HepG2 (cell line): Measurements from ENCODE around the gene SLC22A23. TPM values are rescaled to one million over a fixed set of nuclear protein-coding genes. Genes with fewer than 3 reads are reported as not detected.

Experiments
- ATAC-seq: fragments of 200-7000 bp; cut with Tn5 transposase; 3 replicates; pipeline ENCODE4 v1.9.1; 2020; ENCODE audit warnings: mild to moderate bottlenecking, moderate library complexity
- BruUV-seq: library from RNA; stranded (reverse); fragments of 400-500 nt; replicated peaks from 2 replicates; lab custom pipeline; 2021; lab: Mats Ljungman, UMichigan
- CTCF ChIA-PET: fragments of 300-600 bp; formaldehyde crosslinking; extraction: SDS; loops from one replicate; lab custom pipeline; 2021; ENCODE audit warnings: low total read pairs, inconsistent platforms, low intra/inter-chr PET ratio; lab: Yijun Ruan, JAX
- POLR2A ChIA-PET: fragments of 350-600 bp; sonication (Branson Sonifier 250); formaldehyde crosslinking; loops from one replicate; lab custom pipeline; 2020; ENCODE audit warnings: antibody characterized with exemption, inconsistent platforms; lab: Yijun Ruan, JAX
- DNase-seq: peaks from one replicate; pipeline ENCODE4 v3.0.0-alpha.2; 2015; ENCODE audit warnings: low spot score
- FAIRE-seq: peaks from 3 replicates; lab custom pipeline; 2011; peaks lifted over from hg19 to GRCh38; lab: Jason Lieb, UNC
- H2AFZ ChIP-seq: one replicate; pipeline ENCODE4 v1.6.1; 2011; ENCODE audit warnings: low read length, inconsistent platforms
- H3K27ac ChIP-seq: fragments of 300-600 bp; 3 replicates; pipeline ENCODE4 v1.8.0; 2011; ENCODE audit warnings: mixed run types, mild to moderate bottlenecking, mixed read lengths, low read length, inconsistent platforms; ENCODE audit not compliant: insufficient read depth; ENCODE audit errors: extremely low read length
- H3K27me3 ChIP-seq, 2 experiments: fragments of 200-600 bp in 1 of 2; 2 replicates in 1 of 2; 3 replicates in 1 of 2; pipeline versions ENCODE4 v1.6.0 to v1.8.0; 2011; ENCODE audit warnings: low read length in 2 of 2, mild to moderate bottlenecking in 2 of 2, moderate library complexity in 2 of 2, inconsistent platforms in 1 of 2; ENCODE audit not compliant: insufficient read depth in 2 of 2, control insufficient read depth in 1 of 2
- H3K36me3 ChIP-seq, 2 experiments: fragments of 200-600 bp in 1 of 2; replicated peaks in 1 of 2; 2 replicates in 1 of 2; 3 replicates in 1 of 2; pipeline versions ENCODE4 v1.5.1 to v1.8.0; 2011; ENCODE audit warnings: low read length in 2 of 2, inconsistent platforms in 1 of 2; ENCODE audit not compliant: insufficient read depth in 2 of 2, control insufficient read depth in 1 of 2
- H3K4me1 ChIP-seq: 2 replicates; pipeline ENCODE4 v1.5.1; 2012; ENCODE audit warnings: low read length, inconsistent platforms; ENCODE audit not compliant: insufficient read depth
- H3K4me2 ChIP-seq: 2 replicates; pipeline ENCODE4 v1.6.0; 2011; ENCODE audit warnings: low read depth, low read length, inconsistent platforms
- H3K4me3 ChIP-seq, 3 experiments: fragments of 200-600 bp in 1 of 3; sonication (generic), shearing (Covaris generic) in 1 of 3; replicated peaks in 1 of 3; 2 replicates each; pipeline ENCODE4 v1.5.1; 2011 to 2016; ENCODE audit warnings: low read length in 3 of 3, inconsistent platforms in 2 of 3, low read depth in 2 of 3, mild to moderate bottlenecking in 2 of 3, control low read depth in 1 of 3, mixed read lengths in 1 of 3; ENCODE audit not compliant: insufficient read depth in 1 of 3
- H3K79me2 ChIP-seq: one replicate; pipeline ENCODE4 v1.6.1; 2011; ENCODE audit warnings: low read length, inconsistent platforms; ENCODE audit not compliant: insufficient read depth
- H3K9ac ChIP-seq: 2 replicates; pipeline ENCODE4 v1.6.0; 2011; ENCODE audit warnings: mild to moderate bottlenecking, low read depth, low read length, inconsistent platforms; ENCODE audit not compliant: insufficient read depth
- H3K9me3 ChIP-seq: 2 replicates; pipeline ENCODE4 v1.5.1; 2012; ENCODE audit warnings: mild to moderate bottlenecking, low read length
- H4K20me1 ChIP-seq: 2 replicates; pipeline ENCODE4 v1.6.0; 2011; ENCODE audit warnings: inconsistent platforms, mild to moderate bottlenecking, low read length, moderate library complexity; ENCODE audit not compliant: insufficient read depth
- IRF1 ChIP-seq: sonication (generic); formaldehyde crosslinking; IDR thresholded peaks from 2 replicates; pipeline ENCODE4 v1.4.0; 2020; ENCODE audit warnings: low read depth, mild to moderate bottlenecking, missing genetic modification reagents
- NFAT5 ChIP-seq: sonication (generic); formaldehyde crosslinking; IDR thresholded peaks from 2 replicates; pipeline ENCODE4 v1.4.0; 2020; ENCODE audit warnings: missing genetic modification reagents
- PRMT3 ChIP-seq: sonication (generic); formaldehyde crosslinking; IDR thresholded peaks from 2 replicates; pipeline ENCODE4 v1.8.1; 2022; ENCODE audit warnings: low read depth, mild to moderate bottlenecking, moderate library complexity, missing genetic modification reagents, borderline replicate concordance
- WGBS: methylation state at CpG from one replicate; pipeline ENCODE4 v1.1.6; 2017; ENCODE audit warnings: low lambda C conversion rate; 5-methylcytosine and 5-hydroxymethylcytosine counted together
- in situ Hi-C: cut with HindIII; loops from 2 replicates; pipeline ENCODE4 v1.10.0; 2017; ENCODE audit warnings: low pct_unique_long_range_greater_than_20kb; ENCODE audit not compliant: extremely low pct_ligation_motif_present
- intact Hi-C: fragments of 100-400 bp; cut with micrococcal nuclease; formaldehyde crosslinking; loops from one replicate; pipeline ENCODE4 v1.10.0; 2022; ENCODE audit not compliant: unreplicated experiment
- polyA plus RNA-seq, 8 experiments: library from polyadenylated mRNA; depleted of rRNA in 3 of 8; stranded (reverse) in 7 of 8; unstranded in 1 of 8; fragments of >200 nt; fragmentation: Illumina TruSeq in 4 of 8; extraction: Trizol in 4 of 8; gene quantifications; 2 replicates each; pipeline versions ENCODE4 v1.2.1 to v1.2.3, GENCODE V29; 2011 to 2016; ENCODE audit warnings: low read depth in 4 of 8, missing spikeins in 1 of 8, mixed read lengths in 1 of 8; ENCODE audit not compliant: insufficient read depth in 1 of 8
- total RNA-seq, 5 experiments: library from RNA; depleted of rRNA; stranded (reverse); fragments of >200 nt; fragmentation: Illumina TruSeq; extraction: Trizol; gene quantifications; 2 replicates each; pipeline ENCODE4 v1.2.3, GENCODE V29; 2016; ENCODE audit warnings: low read depth in 1 of 5
- TF ChIP-seq, protein P1 (sequence below), 2 experiments: sonication (generic) in 1 of 2; formaldehyde crosslinking in 1 of 2; IDR thresholded peaks; 2 replicates each; pipeline versions ENCODE4 v1.4.0 to v1.6.1; 2016 to 2020; ENCODE audit warnings: borderline replicate concordance in 1 of 2, low read depth in 1 of 2, mild to moderate bottlenecking in 1 of 2, missing genetic modification reagents in 1 of 2

Gene SLC22A23
- total and polyA plus RNA-seq, 2 of the 13 experiments (the other 11 are each of a cell fraction or from before 2014, with no cell fraction given): 11.8 to 17.5 TPM

- H3K36me3 ChIP-seq: peaks cover 21 to 30% of the 10 kb centered on the region in 2 experiments
- H3K27me3 ChIP-seq: no peaks in the 10 kb centered on the region
- no peak overlapping the region for H2AFZ ChIP-seq
- no peak overlapping the region for H3K4me3 ChIP-seq
- DNase-seq: no peak
- ATAC-seq: no peak
- POLR2A ChIA-PET: no interaction called here
- H3K27ac ChIP-seq: no peak overlapping the region
- in situ Hi-C loops (no loop called here), intact Hi-C loops (no loop called here)
- no peak overlapping the region for H3K4me2 ChIP-seq
- no TSS peak for BruUV-seq
- peaks cover 8% of the 10 kb centered on the region for H3K79me2 ChIP-seq
- H4K20me1 ChIP-seq: peaks cover 3% of the 10 kb centered on the region; the same call in 1 of the 2 replicates
- CTCF ChIA-PET: no interaction called here
- H3K4me1 ChIP-seq: no peaks in the 10 kb centered on the region
- H3K9ac ChIP-seq: no peak overlapping the region
- FAIRE-seq: no peak
- WGBS: 96% methylated on average over 11 of the region's 11 CpGs
- no peaks in the 10 kb centered on the region for H3K9me3 ChIP-seq
- TF ChIP-seq PRMT3 (CRISPR knock-in tag): no peak
- TF ChIP-seq, all 625 proteins: peak for 0
Observed at GRCh38 chr6:3326184-3326971, 130.5 kb downstream of the SLC22A23 start.

GRCh38 chr6:3325210-3325609, 131.6 kb downstream of the SLC22A23 start:
- Histone ChIP-seq H4K20me1 (peaks cover 3% of the 10 kb centered on the region; the same call in 1 of the 2 replicates), H3K27ac (no peak overlapping the region), H3K4me1 (no peaks in the 10 kb centered on the region), H2AFZ (no peak overlapping the region), H3K79me2 (no peaks in the 10 kb centered on the region), H3K4me3 (no peak overlapping the region), H3K9me3 (no peaks in the 10 kb centered on the region), H3K36me3 (peaks cover 25 to 39% of the 10 kb centered on the region in 2 experiments), H3K9ac (no peak overlapping the region), H3K27me3 (no peaks in the 10 kb centered on the region), H3K4me2 (no peak overlapping the region)
- no peak for ATAC-seq
- intact Hi-C loops: no loop called here
- POLR2A ChIA-PET: interaction anchor here (1.3 kb wide), 1 partner anchor 85 kb away, joined by 3 read pairs; no protein-coding TSS in a partner anchor
- CTCF ChIA-PET: no interaction called here
- no peak for DNase-seq
- no TSS peak for BruUV-seq
- in situ Hi-C loops: no loop called here
- FAIRE-seq: no peak
- TF ChIP-seq, protein P1, sequence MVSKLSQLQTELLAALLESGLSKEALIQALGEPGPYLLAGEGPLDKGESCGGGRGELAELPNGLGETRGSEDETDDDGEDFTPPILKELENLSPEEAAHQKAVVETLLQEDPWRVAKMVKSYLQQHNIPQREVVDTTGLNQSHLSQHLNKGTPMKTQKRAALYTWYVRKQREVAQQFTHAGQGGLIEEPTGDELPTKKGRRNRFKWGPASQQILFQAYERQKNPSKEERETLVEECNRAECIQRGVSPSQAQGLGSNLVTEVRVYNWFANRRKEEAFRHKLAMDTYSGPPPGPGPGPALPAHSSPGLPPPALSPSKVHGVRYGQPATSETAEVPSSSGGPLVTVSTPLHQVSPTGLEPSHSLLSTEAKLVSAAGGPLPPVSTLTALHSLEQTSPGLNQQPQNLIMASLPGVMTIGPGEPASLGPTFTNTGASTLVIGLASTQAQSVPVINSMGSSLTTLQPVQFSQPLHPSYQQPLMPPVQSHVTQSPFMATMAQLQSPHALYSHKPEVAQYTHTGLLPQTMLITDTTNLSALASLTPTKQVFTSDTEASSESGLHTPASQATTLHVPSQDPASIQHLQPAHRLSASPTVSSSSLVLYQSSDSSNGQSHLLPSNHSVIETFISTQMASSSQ (IDR thresholded peaks at IDR 0.05; ENCODE audit: low read depth): no peak
- TF ChIP-seq, protein P1 (CRISPR knock-in tag; IDR thresholded peaks at IDR 0.05; ENCODE audit: borderline replicate concordance): no peak
- no peak for TF ChIP-seq IRF1 (CRISPR knock-in tag)
- no peak for TF ChIP-seq NFAT5
